Memory B cell (primary cell): Measurements from ENCODE around the gene KRTAP9-7.
"Not testable (repeated sequence)": the region's sequence is repeated elsewhere in the genome, so short reads cannot be mapped to it uniquely, and the experiment has no call there.

ENCODE experiments used
- ATAC-seq: fragments of 150-1000 bp; cut with Tn5 transposase; 2 replicates; pipeline ENCODE4 v1.10.0; 2021; ENCODE audit warnings: low read depth, mild to moderate bottlenecking, moderate library complexity
- DNase-seq, 2 donors: peaks; one replicate each; pipeline ENCODE4 v3.0.0; 2022; ENCODE audit warnings: low spot score in 2 of 2
- H3K27ac Mint-ChIP-seq: one replicate; pipeline ENCODE4 v1.8.0; 2022; ENCODE audit warnings: mild to moderate bottlenecking, moderate library complexity, mixed read lengths
- H3K27me3 Mint-ChIP-seq: one replicate; pipeline ENCODE4 v1.8.0; 2022; ENCODE audit warnings: mixed read lengths
- H3K36me3 Mint-ChIP-seq: one replicate; pipeline ENCODE4 v1.8.0; 2022; ENCODE audit warnings: mild to moderate bottlenecking, mixed read lengths
- H3K4me1 Mint-ChIP-seq: one replicate; pipeline ENCODE4 v1.8.0; 2022; ENCODE audit warnings: mixed read lengths
- H3K4me3 Mint-ChIP-seq: one replicate; pipeline ENCODE4 v1.8.0; 2022; ENCODE audit warnings: mild to moderate bottlenecking, moderate library complexity, mixed read lengths
- H3K9me3 Mint-ChIP-seq: one replicate; pipeline ENCODE4 v1.8.0; 2022; ENCODE audit warnings: mixed read lengths

Gene KRTAP9-7

DNA sequence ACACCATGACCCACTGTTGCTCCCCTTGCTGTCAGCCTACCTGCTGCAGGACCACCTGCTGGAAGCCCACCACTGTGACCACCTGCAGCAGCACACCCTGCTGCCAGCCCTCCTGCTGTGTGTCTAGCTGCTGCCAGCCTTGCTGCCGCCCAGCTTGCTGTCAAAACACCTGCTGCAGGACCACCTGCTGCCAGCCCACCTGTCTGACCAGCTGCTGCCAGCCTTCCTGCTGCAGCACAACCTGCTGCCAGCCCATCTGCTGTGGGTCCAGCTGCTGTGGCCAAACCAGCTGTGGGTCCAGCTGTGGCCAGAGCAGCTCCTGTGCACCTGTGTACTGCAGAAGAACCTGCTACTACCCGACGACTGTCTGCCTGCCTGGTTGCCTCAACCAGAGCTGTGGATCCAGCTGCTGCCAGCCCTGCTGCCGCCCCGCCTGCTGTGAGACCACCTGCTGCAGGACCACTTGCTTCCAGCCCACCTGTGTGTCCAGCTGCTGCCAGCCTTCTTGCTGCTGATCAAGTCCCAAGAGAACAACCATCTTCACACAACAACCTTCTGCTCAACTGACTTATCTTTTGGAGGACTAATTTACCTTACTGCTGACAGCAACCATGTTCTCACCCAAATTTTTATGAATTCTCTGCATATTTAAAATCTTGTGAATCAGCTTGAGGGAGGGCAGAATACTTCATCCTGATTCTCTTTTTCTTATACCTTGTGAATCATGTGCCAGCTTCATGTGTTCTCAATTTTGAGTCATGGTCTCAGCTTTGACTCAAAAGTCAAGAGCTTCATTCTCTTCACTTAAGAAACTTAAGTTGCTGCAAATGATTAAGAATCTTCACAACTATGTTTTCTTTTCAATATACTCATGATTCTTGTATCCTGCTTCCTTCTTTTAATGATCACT is 19.9 kb upstream of the KRTAP9-7 start, which contains the start of gene KRTAP9-9:
TSS of gene KRTAP9-9 (plus strand) at position 4 of the 910 bp plus-strand sequence.
- H3K27ac Mint-ChIP-seq, ATAC-seq, H3K36me3 Mint-ChIP-seq, H3K4me3 Mint-ChIP-seq, H3K9me3 Mint-ChIP-seq, DNase-seq, H3K4me1 Mint-ChIP-seq: not testable (repeated sequence)
- H3K27me3 Mint-ChIP-seq, result peaks cover 38% of the 10 kb centered on the region

GRCh38 chr17:41256291-41256685 is 19.2 kb upstream of the KRTAP9-7 start:
- ATAC-seq (no peak), DNase-seq (no peak)
- no peak overlapping the region for H3K4me3 Mint-ChIP-seq
- peaks cover 4% of the 10 kb centered on the region for H3K4me1 Mint-ChIP-seq
- H3K9me3 Mint-ChIP-seq, result no peaks in the 10 kb centered on the region
- no peaks in the 10 kb centered on the region for H3K36me3 Mint-ChIP-seq
- no peak overlapping the region for H3K27ac Mint-ChIP-seq
- peaks cover 38% of the 10 kb centered on the region for H3K27me3 Mint-ChIP-seq

DNA sequence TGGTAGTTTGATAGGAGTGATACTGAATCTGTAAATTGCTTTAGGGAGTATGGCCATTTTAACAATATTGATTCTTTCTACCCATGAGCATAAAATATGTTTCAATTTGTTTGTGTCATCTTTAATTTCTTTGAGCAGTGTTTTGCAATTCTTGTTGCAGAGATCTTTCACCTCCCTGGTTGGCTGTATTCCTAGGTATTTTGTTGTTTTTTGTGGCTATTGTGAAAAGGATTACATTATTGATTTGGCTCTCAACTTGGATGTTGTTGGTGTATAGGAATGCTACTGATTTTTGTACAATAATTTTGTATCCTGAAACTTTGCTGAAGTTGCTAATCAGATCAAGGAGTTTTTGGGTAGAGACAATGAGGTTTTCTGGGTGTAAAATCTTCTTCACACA is 17.1 kb upstream of the KRTAP9-7 start:
- DNase-seq, result no peak
- Mint-ChIP-seq H3K27ac (no peak overlapping the region), H3K4me1 (peaks cover 3% of the 10 kb centered on the region), H3K27me3 (peaks cover 38% of the 10 kb centered on the region), H3K36me3 (no peaks in the 10 kb centered on the region), H3K9me3 (no peaks in the 10 kb centered on the region), H3K4me3 (no peak overlapping the region)
- ATAC-seq, result no peak

DNA sequence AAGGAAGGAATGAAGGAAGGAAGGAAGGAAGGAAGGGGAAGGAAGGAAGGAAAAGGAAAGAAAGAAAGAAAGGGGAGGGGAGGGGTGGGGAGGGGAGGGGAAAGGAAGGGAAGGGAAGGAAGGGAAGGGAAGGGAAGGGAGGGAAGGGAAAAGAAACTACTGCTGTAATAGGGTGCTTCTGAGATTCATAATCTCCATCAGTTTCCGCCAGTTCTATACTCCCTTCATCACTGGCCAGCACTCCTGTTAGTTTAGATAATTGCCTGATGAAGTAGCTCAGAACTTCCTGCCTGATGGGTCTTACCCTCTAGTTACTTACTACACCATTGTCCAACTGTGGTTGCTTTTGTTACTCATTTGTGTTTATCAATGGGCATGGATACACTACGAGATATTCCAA is 12.3 kb upstream of the KRTAP9-7 start:
- H3K27me3 Mint-ChIP-seq, result peaks cover 25% of the 10 kb centered on the region

DNA sequence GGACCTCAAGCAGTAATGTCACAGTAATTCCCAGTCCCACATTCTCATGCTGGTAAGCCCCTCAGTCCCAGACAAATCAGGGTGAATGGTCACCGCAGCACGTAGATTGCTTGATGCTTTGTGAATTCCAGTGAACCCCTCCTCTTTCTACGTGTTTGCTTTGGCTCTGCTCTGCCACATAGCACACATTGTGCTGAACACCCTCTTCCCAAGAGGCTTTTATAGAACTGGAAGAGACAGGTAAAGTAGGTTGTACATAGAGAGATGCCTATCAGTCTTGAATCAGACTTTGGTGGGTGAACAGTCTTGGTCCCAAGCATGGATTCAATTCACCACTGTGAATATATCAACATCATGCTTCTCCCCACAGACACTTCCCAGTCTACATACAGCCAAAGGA is 10.9 kb upstream of the KRTAP9-7 start:
- H3K27me3 Mint-ChIP-seq, result peaks cover 18% of the 10 kb centered on the region
- H3K36me3 Mint-ChIP-seq, result peaks cover 2% of the 10 kb centered on the region
- H3K4me3 Mint-ChIP-seq, result no peak overlapping the region
- peaks cover 6% of the 10 kb centered on the region for H3K4me1 Mint-ChIP-seq
- no peak overlapping the region for H3K27ac Mint-ChIP-seq
- ATAC-seq (no peak), DNase-seq (no peak)
- H3K9me3 Mint-ChIP-seq, result no peaks in the 10 kb centered on the region

More for the DNA sequence above, 12.3 kb upstream of the KRTAP9-7 start:
- ATAC-seq (no peak), DNase-seq (no peak)
- peaks cover 6% of the 10 kb centered on the region for H3K4me1 Mint-ChIP-seq
- no peaks in the 10 kb centered on the region for H3K9me3 Mint-ChIP-seq
- no peaks in the 10 kb centered on the region for H3K36me3 Mint-ChIP-seq
- H3K4me3 Mint-ChIP-seq, result no peak overlapping the region
- no peak overlapping the region for H3K27ac Mint-ChIP-seq

DNA sequence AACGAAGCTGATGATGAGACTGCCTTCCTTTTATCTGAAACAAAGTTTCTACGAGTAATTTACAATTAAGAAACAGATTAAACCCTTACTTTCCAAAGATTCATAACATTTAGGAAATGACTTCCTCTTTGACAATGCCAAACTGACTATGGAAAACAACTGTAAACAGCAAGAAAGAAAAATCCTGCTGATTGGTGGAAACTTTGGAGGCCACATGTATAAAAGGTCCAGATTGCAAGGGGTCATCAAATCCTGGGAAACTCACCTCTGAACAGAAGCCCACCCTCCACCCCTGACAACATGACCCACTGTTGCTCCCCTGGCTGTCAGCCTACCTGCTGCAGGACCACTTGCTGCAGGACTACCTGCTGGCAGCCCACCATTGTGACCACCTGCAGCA is 10.4 kb upstream of the KRTAP9-7 start, which contains the start of gene KRTAP9-6:
TSS of gene KRTAP9-6 (plus strand) at position 301 of the 400 bp plus-strand sequence. CDS start at position 301, 0 bp downstream.
- ATAC-seq (no peak), DNase-seq (no peak)
- Mint-ChIP-seq H3K4me1 (peaks cover 6% of the 10 kb centered on the region), H3K27ac (no peak within 1 kb of the TSS), H3K9me3 (no peaks in the 10 kb centered on the region), H3K27me3 (peaks cover 18% of the 10 kb centered on the region), H3K4me3 (no peak within 1 kb of the TSS), H3K36me3 (peaks cover 2% of the 10 kb centered on the region)

GRCh38 chr17:41267711-41268110 is 7.8 kb upstream of the KRTAP9-7 start:
- no peak overlapping the region for H3K4me3 Mint-ChIP-seq
- H3K9me3 Mint-ChIP-seq, result no peaks in the 10 kb centered on the region
- no peak overlapping the region for H3K27ac Mint-ChIP-seq
- H3K36me3 Mint-ChIP-seq, result peaks cover 2% of the 10 kb centered on the region
- DNase-seq, result no peak
- peaks cover 7% of the 10 kb centered on the region for H3K4me1 Mint-ChIP-seq
- ATAC-seq, result no peak
- H3K27me3 Mint-ChIP-seq, result peaks cover 15% of the 10 kb centered on the region

DNA sequence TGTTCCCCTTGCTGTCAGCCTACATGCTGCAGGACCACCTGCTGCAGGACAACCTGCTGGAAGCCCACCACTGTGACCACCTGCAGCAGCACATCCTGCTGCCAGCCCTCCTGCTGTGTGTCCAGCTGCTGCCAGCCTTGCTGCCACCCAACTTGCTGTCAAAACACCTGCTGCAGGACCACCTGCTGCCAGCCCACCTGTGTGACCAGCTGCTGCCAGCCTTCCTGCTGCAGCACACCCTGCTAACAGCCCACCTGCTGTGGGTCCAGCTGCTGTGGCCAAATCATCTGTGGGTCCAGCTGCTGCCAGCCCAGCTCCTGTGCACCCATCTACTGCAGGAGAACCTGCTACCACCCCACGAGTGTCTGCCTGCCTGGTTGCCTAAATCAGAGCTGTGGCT is 4.2 kb upstream of the KRTAP9-7 start:
- not testable (repeated sequence) for H3K9me3 Mint-ChIP-seq, H3K4me3 Mint-ChIP-seq, H3K4me1 Mint-ChIP-seq, H3K36me3 Mint-ChIP-seq, DNase-seq, ATAC-seq, H3K27ac Mint-ChIP-seq
- peaks cover 15% of the 10 kb centered on the region for H3K27me3 Mint-ChIP-seq

- ATAC-seq (no peak), DNase-seq (no peak)
- Mint-ChIP-seq H3K36me3 (peaks cover 2% of the 10 kb centered on the region), H3K9me3 (no peaks in the 10 kb centered on the region), H3K4me1 (peaks cover 5% of the 10 kb centered on the region), H3K27me3 (peaks cover 17% of the 10 kb centered on the region), H3K4me3 (no peak overlapping the region), H3K27ac (no peak overlapping the region)
These were observed 3.6 kb upstream of the KRTAP9-7 start for GRCh38 chr17:41271858-41272257.

- no peak overlapping the region for H3K27ac Mint-ChIP-seq
These were observed 2.9 kb downstream of the KRTAP9-7 start for GRCh38 chr17:41278176-41278955.

GRCh38 chr17:41284043-41284442 is 8.5 kb downstream of the KRTAP9-7 start:
- H3K27ac Mint-ChIP-seq, result no peak overlapping the region
- H3K27me3 Mint-ChIP-seq, result peaks cover 9% of the 10 kb centered on the region
- DNase-seq, result no peak
- H3K4me1 Mint-ChIP-seq, result no peaks in the 10 kb centered on the region
- no peak for ATAC-seq
- H3K36me3 Mint-ChIP-seq, result no peaks in the 10 kb centered on the region
- H3K9me3 Mint-ChIP-seq, result no peaks in the 10 kb centered on the region
- no peak overlapping the region for H3K4me3 Mint-ChIP-seq

More at GRCh38 chr17:41278176-41278955, 2.9 kb downstream of the KRTAP9-7 start:
- Mint-ChIP-seq H3K36me3 (no peaks in the 10 kb centered on the region), H3K9me3 (no peaks in the 10 kb centered on the region), H3K4me1 (peaks cover 3% of the 10 kb centered on the region), H3K27me3 (peaks cover 17% of the 10 kb centered on the region), H3K4me3 (no peak overlapping the region)
- DNase-seq, result no peak
- no peak for ATAC-seq

DNA sequence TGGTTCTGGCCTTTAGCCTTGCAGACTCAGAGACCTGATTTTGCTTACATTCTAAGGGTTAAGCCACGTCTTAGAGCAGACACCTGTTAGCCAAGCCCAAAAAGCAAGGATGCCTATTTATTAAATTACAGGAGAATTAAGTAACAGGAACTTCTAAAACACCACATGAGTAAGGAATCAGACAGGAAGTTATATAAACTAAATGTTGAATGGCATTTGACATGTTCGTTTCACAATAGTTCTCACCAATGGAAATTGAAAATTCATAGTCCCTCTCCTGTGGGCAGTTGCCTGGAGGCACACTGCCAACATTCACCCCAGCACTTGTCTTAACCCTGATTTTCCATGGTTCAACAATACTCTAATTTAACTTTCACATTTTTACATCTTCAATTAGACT is 9.0 kb downstream of the KRTAP9-7 start:
- DNase-seq (no peak), ATAC-seq (no peak)
- peaks cover 11% of the 10 kb centered on the region for H3K27me3 Mint-ChIP-seq
- H3K9me3 Mint-ChIP-seq, result no peaks in the 10 kb centered on the region
- no peak overlapping the region for H3K4me3 Mint-ChIP-seq
- no peak overlapping the region for H3K27ac Mint-ChIP-seq
- H3K4me1 Mint-ChIP-seq, result no peaks in the 10 kb centered on the region
- H3K36me3 Mint-ChIP-seq, result no peaks in the 10 kb centered on the region

- Mint-ChIP-seq H3K27me3 (peaks cover 9% of the 10 kb centered on the region), H3K4me3 (no peak overlapping the region), H3K9me3 (no peaks in the 10 kb centered on the region), H3K36me3 (no peaks in the 10 kb centered on the region), H3K4me1 (no peaks in the 10 kb centered on the region), H3K27ac (no peak overlapping the region)
- no peak for DNase-seq
- no peak for ATAC-seq
These were observed 11.6 kb downstream of the KRTAP9-7 start for GRCh38 chr17:41287050-41287449.

- H3K36me3 Mint-ChIP-seq, result no peaks in the 10 kb centered on the region
- H3K27me3 Mint-ChIP-seq, result peaks cover 14% of the 10 kb centered on the region
- no peak for ATAC-seq
- H3K4me3 Mint-ChIP-seq, result no peak overlapping the region
- no peaks in the 10 kb centered on the region for H3K9me3 Mint-ChIP-seq
- no peak overlapping the region for H3K27ac Mint-ChIP-seq
- H3K4me1 Mint-ChIP-seq, result no peaks in the 10 kb centered on the region
- DNase-seq, result no peak
These were observed 18.5 kb downstream of the KRTAP9-7 start for GRCh38 chr17:41294016-41294415.
